ENCODE measurements around the gene CRBN. TPM values are rescaled to one million over a fixed set of nuclear protein-coding genes. Genes with fewer than 3 reads are reported as not detected.

Gene CRBN
- total RNA-seq, 1 experiment from 2014 or later = 18.7 TPM

GRCh38 chr3:3178498-3179328, 778 bp downstream of the CRBN start:
- Histone ChIP-seq H3K27me3 (ENCODE audit: control insufficient read depth, insufficient read depth, low read length) (no peaks in the 10 kb centered on the region), H3K36me3 (ENCODE audit: control insufficient read depth, insufficient read depth, low read length) (no peaks in the 10 kb centered on the region; the same call in 1 of the 2 replicates), H3K9me3 (ENCODE audit: control insufficient read depth, insufficient read depth, low read depth, low read length) (no peaks in the 10 kb centered on the region), H3K27ac (ENCODE audit: low read length) (peak overlapping the region; percentile 66; the same call in 1 of the 2 replicates), H3K4me1 (ENCODE audit: control insufficient read depth, insufficient read depth, low read length) (peaks cover 8% of the 10 kb centered on the region), H3K4me3 (ENCODE audit: low read depth in 2 of 2, low read length in 2 of 2) (peak overlapping the region; percentile 76 to 92)
- no peak for ATAC-seq
- BruUV-seq (replicated peaks) = TSS peak; percentile 77
- no peak for TF ChIP-seq SIN3A (IDR thresholded peaks at IDR 0.05; ENCODE audit: borderline replicate concordance, insufficient read depth, low read depth, low read length)
- TF ChIP-seq TCF7L2 (IDR thresholded peaks at IDR 0.05; ENCODE audit: low read depth, low read length) = no peak
- TF ChIP-seq POLR2AphosphoS5 (IDR thresholded peaks at IDR 0.05; ENCODE audit: low read depth, low read length) = no peak
- no peak for TF ChIP-seq REST (IDR thresholded peaks at IDR 0.05; ENCODE audit: insufficient read depth in 1 of 2, low read depth in 2 of 2, low read length in 1 of 2)
- no peak for TF ChIP-seq CTCF (IDR thresholded peaks at IDR 0.05)
- in situ Hi-C loops (cut with HindIII; ENCODE audit: low pct_unique_long_range_greater_than_20kb, low sequenced_read_pairs) (no loop called here), intact Hi-C loops (cut with micrococcal nuclease; ENCODE audit: unreplicated experiment) (no loop called here)
- ChIA-PET CTCF (no interaction called here), POLR2A (no interaction called here)
- DNase-seq (ENCODE audit: low read depth, low spot score) = no peak

GRCh38 chr3:3177861-3178497, 1.5 kb downstream of the CRBN start:
- in situ Hi-C loops (cut with HindIII; ENCODE audit: low pct_unique_long_range_greater_than_20kb, low sequenced_read_pairs) (no loop called here), intact Hi-C loops (cut with micrococcal nuclease; ENCODE audit: unreplicated experiment) (no loop called here)
- no peak for DNase-seq (ENCODE audit: low read depth, low spot score)
- no peak for TF ChIP-seq REST (IDR thresholded peaks at IDR 0.05; ENCODE audit: insufficient read depth in 1 of 2, low read depth in 2 of 2, low read length in 1 of 2)
- no peak for TF ChIP-seq SIN3A (IDR thresholded peaks at IDR 0.05; ENCODE audit: borderline replicate concordance, insufficient read depth, low read depth, low read length)
- Histone ChIP-seq H3K9me3 (ENCODE audit: control insufficient read depth, insufficient read depth, low read depth, low read length) (no peaks in the 10 kb centered on the region), H3K27ac (ENCODE audit: low read length) (no peak overlapping the region), H3K27me3 (ENCODE audit: control insufficient read depth, insufficient read depth, low read length) (no peaks in the 10 kb centered on the region), H3K36me3 (ENCODE audit: control insufficient read depth, insufficient read depth, low read length) (peaks cover 4% of the 10 kb centered on the region; the same call in 1 of the 2 replicates), H3K4me1 (ENCODE audit: control insufficient read depth, insufficient read depth, low read length) (peaks cover 8% of the 10 kb centered on the region), H3K4me3 (ENCODE audit: low read depth in 2 of 2, low read length in 2 of 2) (peak overlapping the region; percentile 76 to 92)
- ATAC-seq = no peak
- no TSS peak for BruUV-seq (replicated peaks)
- ChIA-PET POLR2A (no interaction called here), CTCF (no interaction called here)
